ENCODE data around the gene EMP3.
"Not testable (repeated sequence)": the region's sequence is repeated elsewhere in the genome, so short reads cannot be mapped to it uniquely, and the experiment has no call there.

DNA sequence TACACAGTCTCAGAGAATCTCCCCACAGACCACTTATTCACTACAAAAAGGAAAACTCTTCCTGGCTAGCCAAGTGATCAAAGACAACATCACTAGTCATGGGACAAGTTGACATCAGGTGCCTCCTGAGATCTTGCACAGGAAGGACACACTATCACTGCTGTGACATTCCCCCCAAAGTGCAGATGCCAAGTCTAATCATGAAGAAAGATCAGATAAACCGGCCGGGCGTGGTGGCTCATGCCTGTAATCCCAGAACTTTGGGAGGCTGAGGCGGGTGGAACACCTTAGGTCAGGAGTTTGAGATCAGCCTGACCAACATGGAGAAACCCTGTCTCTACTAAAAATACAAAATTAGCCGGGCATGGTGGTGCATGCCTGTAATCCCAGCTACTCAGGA is 15.6 kb upstream of the EMP3 start:
- TF ChIP-seq CREB1 (CRISPR knock-in tag; IDR thresholded peaks at IDR 0.05); MXD4 (CRISPR knock-in tag; IDR thresholded peaks at IDR 0.05; ENCODE audit: borderline replicate concordance); ZNF232 (CRISPR knock-in tag; IDR thresholded peaks at IDR 0.05): not testable (repeated sequence)
- TF ChIP-seq, protein P1, sequence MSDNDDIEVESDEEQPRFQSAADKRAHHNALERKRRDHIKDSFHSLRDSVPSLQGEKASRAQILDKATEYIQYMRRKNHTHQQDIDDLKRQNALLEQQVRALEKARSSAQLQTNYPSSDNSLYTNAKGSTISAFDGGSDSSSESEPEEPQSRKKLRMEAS (CRISPR knock-in tag; IDR thresholded peaks at IDR 0.05), result not testable (repeated sequence)

All from WTC11 (cell line).